IMR-90 (cell line): ENCODE data around the gene EMP1. TPM values are rescaled to one million over a fixed set of nuclear protein-coding genes. Genes with fewer than 3 reads are reported as not detected.
A peak's percentile ranks its signal among the peaks of the same experiment; 100 is the strongest.

Source experiments
- ATAC-seq: fragments of 200-7000 bp; cut with Tn5 transposase; 2 replicates; pipeline ENCODE4 v1.9.1; 2020; ENCODE audit warnings: low read depth, mild to moderate bottlenecking, moderate library complexity
- BruUV-seq: library from RNA; stranded (reverse); fragments of 400-500 nt; replicated peaks from 2 replicates; lab custom pipeline; 2021; lab: Mats Ljungman, UMichigan
- CTCF ChIA-PET: fragments of 300-600 bp; formaldehyde crosslinking; extraction: SDS; loops from one replicate; lab custom pipeline; 2021; ENCODE audit warnings: antibody characterized with exemption; lab: Yijun Ruan, JAX
- POLR2A ChIA-PET: fragments of 300-600 bp; sonication (Branson Sonifier 250); formaldehyde crosslinking; loops from one replicate; lab custom pipeline; 2022; ENCODE audit warnings: antibody characterized with exemption; ENCODE audit not compliant: unreplicated experiment; lab: Charles Lee
- DNase-seq: peaks from one replicate; pipeline ENCODE4 v3.0.0; 2013
- H2AFZ ChIP-seq: replicated peaks from 2 replicates; pipeline ENCODE3; 2013; ENCODE audit warnings: low read length, mild to moderate bottlenecking; ENCODE audit not compliant: poor library complexity
- H2AK5ac ChIP-seq: 2 replicates; pipeline ENCODE4 v1.6.1; 2013; ENCODE audit warnings: low read depth, low read length, inconsistent platforms
- H2AK9ac ChIP-seq: replicated peaks from 2 replicates; pipeline ENCODE3; 2013; ENCODE audit warnings: mild to moderate bottlenecking, low read depth, low read length, moderate library complexity; ENCODE audit not compliant: poor library complexity
- H2BK120ac ChIP-seq: 2 replicates; pipeline ENCODE4 v1.6.1; 2013; ENCODE audit warnings: low read depth, low read length, inconsistent platforms
- H2BK15ac ChIP-seq: 3 replicates; pipeline ENCODE4 v1.6.1; 2013; ENCODE audit warnings: low read depth, low read length, inconsistent platforms
- H2BK20ac ChIP-seq: 2 replicates; pipeline ENCODE4 v1.6.1; 2013; ENCODE audit warnings: low read depth, mild to moderate bottlenecking, inconsistent platforms, low read length, moderate library complexity
- H2BK5ac ChIP-seq: 2 replicates; pipeline ENCODE4 v1.6.1; 2013; ENCODE audit warnings: mild to moderate bottlenecking, low read depth, low read length, inconsistent platforms; ENCODE audit not compliant: poor library complexity, severe bottlenecking
- H3K14ac ChIP-seq: replicated peaks from 2 replicates; pipeline ENCODE4 v1.6.1; 2013; ENCODE audit warnings: low read depth, low read length, inconsistent platforms
- H3K18ac ChIP-seq: 2 replicates; pipeline ENCODE4 v1.6.1; 2013; ENCODE audit warnings: low read depth, low read length, control low read depth
- H3K23ac ChIP-seq: 2 replicates; pipeline ENCODE4 v1.6.1; 2013; ENCODE audit warnings: low read depth, low read length, inconsistent platforms
- H3K27ac ChIP-seq: 2 replicates; pipeline ENCODE4 v1.5.1; 2013; ENCODE audit warnings: mild to moderate bottlenecking, control low read depth, low read length; ENCODE audit not compliant: insufficient read depth
- H3K27me3 ChIP-seq: 2 replicates; pipeline ENCODE4 v1.6.1; 2013; ENCODE audit warnings: low read length; ENCODE audit not compliant: control insufficient read depth, insufficient read depth
- H3K36me3 ChIP-seq: 2 replicates; pipeline ENCODE4 v1.6.1; 2013; ENCODE audit warnings: low read length, mixed read lengths; ENCODE audit not compliant: control insufficient read depth, insufficient read depth
- H3K4ac ChIP-seq: 2 replicates; pipeline ENCODE4 v1.6.1; 2013; ENCODE audit warnings: low read depth, low read length, inconsistent platforms
- H3K4me1 ChIP-seq: 2 replicates; pipeline ENCODE4 v1.6.1; 2013; ENCODE audit warnings: low read length, mixed read lengths; ENCODE audit not compliant: control insufficient read depth, insufficient read depth
- H3K4me2 ChIP-seq: 2 replicates; pipeline ENCODE4 v1.6.1; 2013; ENCODE audit warnings: low read depth, mild to moderate bottlenecking, control low read depth, low read length, moderate library complexity
- H3K4me3 ChIP-seq: 2 replicates; pipeline ENCODE4 v1.5.1; 2013; ENCODE audit warnings: low read depth, mild to moderate bottlenecking, control low read depth, low read length, moderate library complexity; ENCODE audit not compliant: insufficient read depth
- H3K56ac ChIP-seq: 2 replicates; pipeline ENCODE4 v1.6.1; 2013; ENCODE audit warnings: low read length, inconsistent platforms; ENCODE audit not compliant: insufficient read depth; ENCODE audit errors: extremely low read depth
- H3K79me1 ChIP-seq, 2 experiments: 2 replicates each; pipeline ENCODE4 v1.6.1; 2013; ENCODE audit warnings: low read length in 2 of 2, inconsistent platforms in 1 of 2, low read depth in 1 of 2
- H3K9ac ChIP-seq: 2 replicates; pipeline ENCODE4 v1.6.1; 2013; ENCODE audit warnings: low read depth, low read length, control low read depth
- H3K9me1 ChIP-seq: 2 replicates; pipeline ENCODE4 v1.6.1; 2013; ENCODE audit warnings: low read length, inconsistent platforms; ENCODE audit not compliant: insufficient read depth
- H3K9me3 ChIP-seq: 2 replicates; pipeline ENCODE4 v1.6.1; 2013; ENCODE audit warnings: low read length; ENCODE audit not compliant: control insufficient read depth, insufficient read depth
- H4K20me1 ChIP-seq: 2 replicates; pipeline ENCODE4 v1.6.1; 2013; ENCODE audit warnings: low read length, inconsistent platforms; ENCODE audit not compliant: insufficient read depth
- H4K5ac ChIP-seq: 2 replicates; pipeline ENCODE4 v1.6.1; 2013; ENCODE audit warnings: mild to moderate bottlenecking, low read depth, low read length, control low read depth
- H4K8ac ChIP-seq, 2 experiments: 2 replicates each; pipeline ENCODE4 v1.6.1; 2013; ENCODE audit warnings: low read depth in 2 of 2, low read length in 2 of 2, control low read depth in 1 of 2, inconsistent platforms in 1 of 2
- H4K91ac ChIP-seq: 2 replicates; pipeline ENCODE4 v1.6.1; 2013; ENCODE audit warnings: low read depth, low read length, inconsistent platforms; ENCODE audit not compliant: insufficient read depth
- FOS ChIP-seq: fragments of 150-350 bp; IDR thresholded peaks from 2 replicates; pipeline ENCODE4 v1.6.1; 2016; ENCODE audit warnings: low read depth, low read length
- MAFK ChIP-seq: IDR thresholded peaks from 2 replicates; pipeline ENCODE4 v1.6.1; 2012; ENCODE audit warnings: low read depth, low read length, improper control_type of control experiment
- MXI1 ChIP-seq: IDR thresholded peaks from 2 replicates; pipeline ENCODE4 v1.6.1; 2012; ENCODE audit warnings: low read depth, mild to moderate bottlenecking, low read length, moderate library complexity, borderline replicate concordance
- NFE2L2 ChIP-seq: fragments of 150-350 bp; IDR thresholded peaks from 2 replicates; pipeline ENCODE4 v1.6.1; 2016; ENCODE audit warnings: low read depth, mild to moderate bottlenecking, low read length
- POLR2A ChIP-seq: IDR thresholded peaks from 2 replicates; pipeline ENCODE4 v1.6.1; 2012; ENCODE audit warnings: mild to moderate bottlenecking, low read depth, low read length
- RAD21 ChIP-seq: IDR thresholded peaks from 2 replicates; pipeline ENCODE4 v1.6.1; 2012; ENCODE audit warnings: low read length, improper control_type of control experiment
- RFX5 ChIP-seq: IDR thresholded peaks from 2 replicates; pipeline ENCODE4 v1.8.0; 2012; ENCODE audit warnings: low read depth, mild to moderate bottlenecking, low read length, moderate library complexity
- SMC3 ChIP-seq: fragments of 150-350 bp; IDR thresholded peaks from 2 replicates; pipeline ENCODE4 v1.6.1; 2016; ENCODE audit warnings: low read depth, mild to moderate bottlenecking, antibody characterized with exemption, low read length, moderate library complexity
- WGBS, 2 experiments: methylation state at CpG; one replicate each; pipeline versions ENCODE4 v1.1.5 to v1.1.7; 2013; ENCODE audit warnings: missing lambda C conversion rate in 2 of 2; ENCODE audit not compliant: insufficient read length in 1 of 2; ENCODE audit errors: extremely low coverage in 2 of 2; 5-methylcytosine and 5-hydroxymethylcytosine counted together
- dilution Hi-C: fragments of 300-500 bp; cut with HindIII; formaldehyde crosslinking; loops from one replicate; pipeline ENCODE4 v1.14.3; 2018; ENCODE audit warnings: low sequenced_read_pairs; ENCODE audit not compliant: unreplicated experiment
- in situ Hi-C: fragments of 300-500 bp; cut with MboI; formaldehyde crosslinking; loops from 3 replicates; pipeline ENCODE4 v1.14.3; 2019; ENCODE audit warnings: low sequenced_read_pairs, inconsistent platforms, mixed read lengths
- intact Hi-C: fragments of 100-400 bp; cut with micrococcal nuclease; formaldehyde crosslinking; loops from 2 replicates; pipeline ENCODE4 v1.10.0; 2022
- polyA plus RNA-seq, 3 experiments: library from polyadenylated mRNA; depleted of rRNA; stranded (reverse); fragments of >200 nt; gene quantifications; 2 replicates each; pipeline ENCODE4 v1.2.3, GENCODE V29; 2012; ENCODE audit warnings: low replicate concordance in 1 of 3
- total RNA-seq: library from RNA; depleted of rRNA; stranded (reverse); fragments of >200 nt; gene quantifications from 2 replicates; pipeline ENCODE4 v1.2.3, GENCODE V29; 2012
- TF ChIP-seq, protein P1 (sequence below): conservative IDR thresholded peaks from 2 replicates; pipeline ENCODE4 v1.5.1; 2012; ENCODE audit warnings: mild to moderate bottlenecking, low read depth, low read length, improper control_type of control experiment

Gene EMP1
- total and polyA plus RNA-seq, 2 of the 4 experiments (the other 2 are of a cell fraction), result 137 to 201 TPM

DNA sequence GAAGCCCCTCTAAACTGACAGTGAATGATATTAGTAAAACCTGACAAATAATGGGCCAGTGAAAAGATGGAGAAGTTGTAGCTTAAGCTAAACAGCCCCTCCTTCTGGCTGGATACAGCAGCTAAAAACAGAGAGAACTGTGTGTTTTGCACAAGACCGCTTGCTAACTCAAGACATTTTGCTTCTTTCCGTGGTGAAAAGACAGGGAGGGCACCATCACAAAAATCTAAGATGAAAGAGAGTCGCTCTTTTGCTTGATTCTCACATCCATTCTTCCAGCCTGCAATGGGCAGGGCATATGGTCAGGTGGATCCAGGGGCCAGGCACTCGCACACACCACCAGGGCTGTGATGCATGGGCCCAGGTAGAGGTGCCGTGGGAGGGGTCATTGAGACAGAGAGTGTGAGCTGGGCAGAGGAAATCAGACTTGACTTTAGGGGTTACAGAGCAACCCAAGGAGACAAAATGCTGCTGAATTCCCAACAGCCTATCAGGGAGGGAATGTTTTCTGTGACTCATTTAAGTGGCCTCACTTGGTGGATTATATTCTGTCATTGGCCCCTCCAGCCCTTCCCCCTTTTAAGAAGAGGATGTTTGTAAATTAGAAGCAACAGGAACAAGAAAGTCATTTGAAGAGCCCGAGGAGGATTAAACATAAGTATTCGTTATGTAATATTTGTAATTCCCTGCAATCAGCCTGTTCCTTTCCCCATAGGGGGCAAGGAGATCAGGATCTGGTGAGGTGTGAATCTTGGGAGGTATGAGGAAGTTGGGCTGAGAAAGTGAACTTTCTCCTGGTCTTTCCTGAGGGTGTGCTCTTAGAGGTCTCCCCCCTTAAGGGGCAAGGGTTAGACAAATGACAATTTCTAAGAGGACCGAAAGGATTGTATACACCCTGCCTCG is 12.3 kb downstream of the EMP1 start:
- dilution Hi-C loops, result no loop called here
- peak overlapping the region; percentile 13 for H2AK9ac ChIP-seq
- H2AK5ac ChIP-seq, result peak overlapping the region; percentile 83
- peak; percentile 28 for ATAC-seq
- peaks cover 41 to 85% of the 10 kb centered on the region in 2 experiments for H3K79me1 ChIP-seq
- 94% methylated on average over 3 of the region's 9 CpGs; no CpG with 5 or more reads in 1 of the 2 experiments for WGBS, 2 experiments
- H3K4me3 ChIP-seq, result no peak overlapping the region
- H3K14ac ChIP-seq, result peak overlapping the region; percentile 69; the same call in 1 of the 2 replicates
- CTCF ChIA-PET, result interaction anchor here (2.3 kb wide), 1 partner anchor 184 kb away, joined by 19 read pairs; no protein-coding TSS in a partner anchor
- TF ChIP-seq FOS (no peak), MAFK (no peak), POLR2A (peak; percentile 29; the same call in 1 of the 2 replicates), RFX5 (no peak), NFE2L2 (no peak), MXI1 (no peak), SMC3 (peak; percentile 52), RAD21 (peak; percentile 64)
- TF ChIP-seq, protein P1, sequence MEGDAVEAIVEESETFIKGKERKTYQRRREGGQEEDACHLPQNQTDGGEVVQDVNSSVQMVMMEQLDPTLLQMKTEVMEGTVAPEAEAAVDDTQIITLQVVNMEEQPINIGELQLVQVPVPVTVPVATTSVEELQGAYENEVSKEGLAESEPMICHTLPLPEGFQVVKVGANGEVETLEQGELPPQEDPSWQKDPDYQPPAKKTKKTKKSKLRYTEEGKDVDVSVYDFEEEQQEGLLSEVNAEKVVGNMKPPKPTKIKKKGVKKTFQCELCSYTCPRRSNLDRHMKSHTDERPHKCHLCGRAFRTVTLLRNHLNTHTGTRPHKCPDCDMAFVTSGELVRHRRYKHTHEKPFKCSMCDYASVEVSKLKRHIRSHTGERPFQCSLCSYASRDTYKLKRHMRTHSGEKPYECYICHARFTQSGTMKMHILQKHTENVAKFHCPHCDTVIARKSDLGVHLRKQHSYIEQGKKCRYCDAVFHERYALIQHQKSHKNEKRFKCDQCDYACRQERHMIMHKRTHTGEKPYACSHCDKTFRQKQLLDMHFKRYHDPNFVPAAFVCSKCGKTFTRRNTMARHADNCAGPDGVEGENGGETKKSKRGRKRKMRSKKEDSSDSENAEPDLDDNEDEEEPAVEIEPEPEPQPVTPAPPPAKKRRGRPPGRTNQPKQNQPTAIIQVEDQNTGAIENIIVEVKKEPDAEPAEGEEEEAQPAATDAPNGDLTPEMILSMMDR, result peak; percentile 61
- H3K36me3 ChIP-seq, result peaks cover 11% of the 10 kb centered on the region
- H3K4me1 ChIP-seq, result peaks cover 40% of the 10 kb centered on the region
- H3K9me3 ChIP-seq, result no peaks in the 10 kb centered on the region
- H3K23ac ChIP-seq, result peak overlapping the region; percentile 3
- H4K20me1 ChIP-seq, result peaks cover 22% of the 10 kb centered on the region; the same call in 1 of the 2 replicates
- peak overlapping the region; percentile 23 to 37; a peak in 2 of 4 replicates for H4K8ac ChIP-seq
- peak overlapping the region; percentile 60 for H4K5ac ChIP-seq
- H2BK5ac ChIP-seq, result peak overlapping the region; percentile 37
- DNase-seq, result peak; percentile 53
- H2BK20ac ChIP-seq, result peak overlapping the region; percentile 69; the same call in 1 of the 2 replicates
- no peaks in the 10 kb centered on the region for H3K27me3 ChIP-seq
- H2BK120ac ChIP-seq, result peak overlapping the region; percentile 92
- H3K4ac ChIP-seq, result peak overlapping the region; percentile 90
- BruUV-seq, result no TSS peak
- intact Hi-C loops, result loop anchor here (1.0 to 10.0 kb wide), 3 partner anchors 110 to 424 kb away; partner anchors contain the start of gene APOLD1
- H4K91ac ChIP-seq, result peak overlapping the region; percentile 46
- H3K9me1 ChIP-seq, result peaks cover 37% of the 10 kb centered on the region
- H3K56ac ChIP-seq, result peak overlapping the region; percentile 15
- POLR2A ChIA-PET, result interaction anchor here (0.9 kb wide), 1 partner anchor 13 kb away, joined by 3 read pairs; the partner anchor contains the start of gene EMP1
- H3K4me2 ChIP-seq, result peak overlapping the region; percentile 63
- peak overlapping the region; percentile 79 for H3K27ac ChIP-seq
- in situ Hi-C loops, result no loop called here
- H2AFZ ChIP-seq, result no peak overlapping the region
- peak overlapping the region; percentile 75; the same call in 2 of the 3 replicates for H2BK15ac ChIP-seq
- H3K18ac ChIP-seq, result peak overlapping the region; percentile 42
- H3K9ac ChIP-seq, result peak overlapping the region; percentile 20; the same call in 1 of the 2 replicates
